GOT3 (cell line): ENCODE data around the gene IGSF6.
"Not testable (repeated sequence)": the region's sequence is repeated elsewhere in the genome, so short reads cannot be mapped to it uniquely, and the experiment has no call there.

Experiments used
- DNase-seq: peaks from one replicate; lab custom pipeline; 2025; ENCODE audit warnings: mixed read lengths; lab: John Stamatoyannopoulos, UW

IGSF6 gene

GRCh38 chr16:21653571-21653970 is 1.2 kb upstream of the IGSF6 start:
- no peak for DNase-seq

GRCh38 chr16:21651515-21651914 is 893 bp downstream of the IGSF6 start:
- DNase-seq, result no peak

- no peak for DNase-seq
Observed at GRCh38 chr16:21650521-21650920, 1.9 kb downstream of the IGSF6 start.

DNA sequence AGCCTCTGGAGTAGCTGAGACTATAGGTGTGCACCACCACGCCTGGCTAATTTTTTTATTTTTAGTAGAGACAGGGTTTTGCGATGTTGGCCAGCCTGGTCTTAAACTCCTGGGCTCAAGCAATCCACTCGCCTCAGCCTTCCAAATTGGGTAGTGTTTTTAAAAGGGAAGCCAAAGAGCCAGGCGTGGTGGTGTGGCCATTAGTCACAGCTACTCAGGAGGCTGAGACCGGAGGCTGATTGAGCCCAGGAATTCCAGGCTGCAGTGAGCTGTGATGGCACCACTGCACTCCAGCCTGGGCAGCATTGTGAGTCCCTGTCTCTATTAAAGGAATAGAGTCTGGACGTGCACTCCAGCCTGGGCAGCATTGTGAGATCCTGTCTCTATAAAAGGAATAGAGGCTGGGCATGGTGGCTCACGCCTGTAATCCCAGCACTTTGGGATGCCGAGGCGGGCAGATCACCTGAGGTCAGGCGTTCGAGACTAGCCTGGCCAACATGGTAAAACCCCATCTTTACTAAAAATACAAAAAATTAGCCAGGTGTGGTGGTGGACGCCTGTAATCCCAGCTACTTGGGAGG is 2.5 kb downstream of the IGSF6 start:
- DNase-seq, result not testable (repeated sequence)

GRCh38 chr16:21647562-21648164 is 4.7 kb downstream of the IGSF6 start:
- no peak for DNase-seq

DNA sequence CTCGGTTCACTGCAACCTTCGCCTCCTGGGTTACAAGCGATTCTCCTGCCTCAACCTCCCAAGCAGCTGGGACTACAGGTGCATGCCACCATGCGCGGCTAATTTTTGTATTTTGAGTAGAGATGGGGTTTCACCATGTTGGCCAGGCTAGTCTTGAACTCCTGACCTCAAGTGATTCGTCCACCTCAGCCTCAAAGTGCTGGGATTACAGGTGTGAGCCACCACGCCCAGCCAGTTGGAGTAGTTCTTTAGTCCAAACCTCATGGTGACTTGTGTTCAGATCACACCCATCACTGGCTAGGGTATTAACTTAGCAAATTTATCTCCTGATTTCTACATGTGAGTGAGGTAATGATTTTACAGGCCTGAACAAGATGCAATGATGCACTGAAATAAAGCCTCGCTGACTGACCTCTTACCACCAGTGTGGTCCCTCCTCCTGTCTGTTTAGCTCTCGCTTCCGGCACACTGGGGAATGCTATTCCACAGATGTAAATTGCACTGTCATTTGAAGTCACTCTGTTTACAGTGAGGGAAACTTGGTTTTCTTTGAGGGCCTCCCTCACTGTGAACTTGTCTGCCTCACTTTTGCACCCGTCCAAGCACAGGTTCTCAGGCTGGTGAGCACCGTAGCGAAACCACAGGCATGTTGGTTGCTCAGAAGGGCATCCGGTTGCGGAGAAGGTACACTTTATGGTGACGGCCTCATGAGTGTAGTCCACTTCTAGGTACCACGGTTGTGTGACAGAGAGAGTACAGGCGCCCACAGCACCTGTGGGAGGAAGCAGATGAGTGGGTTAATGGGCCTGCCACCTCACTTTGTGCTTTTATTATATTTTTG is 5.5 kb downstream of the IGSF6 start:
- DNase-seq, result no peak

- no peak for DNase-seq
Observed at GRCh38 chr16:21646091-21646490, 6.3 kb downstream of the IGSF6 start.

DNA sequence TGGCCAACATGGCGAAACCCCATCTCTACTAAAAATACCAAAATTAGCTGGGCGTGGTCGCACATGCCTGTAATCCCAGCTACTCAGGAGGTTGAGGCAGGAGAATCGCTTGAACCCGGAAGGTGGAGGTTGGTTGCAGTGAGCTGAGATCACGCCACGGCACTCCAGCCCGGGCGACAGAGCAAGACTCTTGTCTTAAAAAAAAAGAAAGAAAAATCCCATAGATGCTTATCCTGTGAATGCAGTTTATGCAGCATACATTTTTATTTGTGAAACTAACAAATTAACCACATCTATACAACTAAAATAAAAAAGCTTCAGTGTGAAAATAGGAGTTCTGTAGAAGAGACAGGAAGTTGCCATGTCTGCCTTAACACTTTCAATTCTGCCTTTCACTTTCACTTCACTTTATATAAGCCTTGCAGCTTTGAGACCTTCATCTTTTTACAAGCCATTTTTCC is 7.1 kb downstream of the IGSF6 start:
- DNase-seq, result no peak

- DNase-seq, result no peak
Observed at GRCh38 chr16:21644674-21645073, 7.7 kb downstream of the IGSF6 start.

DNA sequence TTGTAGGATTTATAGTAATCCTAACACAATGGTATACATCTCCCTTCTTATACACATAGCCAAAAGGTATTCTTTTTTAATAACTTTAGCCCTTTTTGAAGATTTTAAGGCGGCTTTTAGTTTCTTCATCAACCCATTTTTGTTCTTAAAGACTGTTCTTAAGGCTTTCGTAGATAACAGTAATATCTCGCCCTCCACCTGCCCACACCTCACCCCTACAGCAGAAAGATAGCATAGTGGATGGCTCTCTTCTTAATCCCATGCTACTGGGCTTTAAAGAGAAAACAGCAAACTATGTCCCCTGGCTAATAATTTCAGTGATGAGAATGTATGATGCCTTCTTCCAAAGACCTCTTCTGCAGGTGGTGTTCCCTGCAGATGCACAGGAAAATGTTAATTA is 8.6 kb downstream of the IGSF6 start:
- DNase-seq, result no peak

- DNase-seq, result no peak
Observed at GRCh38 chr16:21642861-21643260, 9.5 kb downstream of the IGSF6 start.

- no peak for DNase-seq
Observed at GRCh38 chr16:21641916-21642315, 10.5 kb downstream of the IGSF6 start.

DNA sequence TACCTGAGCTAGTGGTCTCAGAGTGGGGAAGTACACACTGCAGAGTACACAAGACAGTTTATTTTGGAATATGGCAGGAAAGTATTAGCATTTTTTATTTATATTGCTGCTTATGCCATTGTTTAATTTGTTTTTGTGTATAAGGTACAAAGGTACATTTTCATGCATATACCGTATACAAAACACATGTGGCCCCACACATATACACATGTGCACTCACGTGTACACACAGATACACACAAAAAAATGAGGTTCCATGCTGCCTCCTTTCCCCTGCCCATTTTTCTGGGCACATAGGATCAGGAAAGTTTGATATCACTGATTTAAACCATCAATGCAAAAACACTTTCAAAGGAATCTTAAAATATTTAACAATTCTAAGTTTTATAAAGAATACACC is 12.9 kb downstream of the IGSF6 start:
- DNase-seq, result no peak

- DNase-seq, result no peak
Observed at GRCh38 chr16:21638573-21638975, 13.8 kb downstream of the IGSF6 start.

DNA sequence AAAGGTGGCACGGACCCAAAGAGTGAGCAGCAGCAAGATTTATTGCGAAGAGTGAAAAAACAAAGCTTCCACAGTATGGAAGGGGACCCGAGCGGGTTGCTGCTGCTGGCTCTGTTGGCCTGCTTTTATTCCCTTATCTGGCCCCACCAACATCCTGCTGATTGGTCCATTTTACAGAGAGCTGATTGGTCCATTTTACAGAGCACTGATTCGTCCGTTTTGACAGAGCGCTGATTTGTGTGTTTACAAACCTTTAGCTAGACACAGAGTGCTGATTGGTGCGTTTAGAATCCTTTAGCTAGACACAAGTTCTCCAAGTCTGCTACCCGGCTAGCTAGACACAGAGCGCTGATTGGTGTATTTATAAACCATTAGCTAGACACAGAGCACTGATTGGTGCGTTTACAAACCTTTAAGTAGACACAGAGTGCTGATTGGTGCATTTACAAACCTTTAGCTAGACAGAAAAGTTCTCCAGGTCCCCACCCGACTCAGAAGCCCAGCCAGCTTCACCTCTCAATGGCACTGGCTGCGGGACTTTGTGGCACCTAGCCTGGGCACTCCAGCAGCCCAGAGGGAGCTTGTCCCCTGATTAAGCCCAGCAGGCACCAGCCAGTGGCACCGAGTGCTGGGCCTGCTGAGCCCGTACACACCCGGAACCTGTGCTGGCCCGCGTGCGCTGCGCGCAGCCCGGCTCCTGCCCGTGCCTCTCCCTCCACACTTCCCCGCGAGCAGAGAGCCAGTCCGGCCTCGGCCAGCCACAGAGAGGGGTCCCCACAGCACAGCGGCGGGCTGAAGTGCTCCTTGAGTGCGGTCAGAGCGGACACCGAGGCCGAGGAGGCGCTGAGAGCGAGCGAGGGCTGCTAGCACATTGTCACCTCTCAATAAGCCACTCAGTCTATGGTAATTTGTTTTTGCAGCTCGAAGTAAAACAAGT is 15.1 kb downstream of the IGSF6 start:
- DNase-seq, result no peak

- not testable (repeated sequence) for DNase-seq
Observed at GRCh38 chr16:21635694-21636093, 16.7 kb downstream of the IGSF6 start.

DNA sequence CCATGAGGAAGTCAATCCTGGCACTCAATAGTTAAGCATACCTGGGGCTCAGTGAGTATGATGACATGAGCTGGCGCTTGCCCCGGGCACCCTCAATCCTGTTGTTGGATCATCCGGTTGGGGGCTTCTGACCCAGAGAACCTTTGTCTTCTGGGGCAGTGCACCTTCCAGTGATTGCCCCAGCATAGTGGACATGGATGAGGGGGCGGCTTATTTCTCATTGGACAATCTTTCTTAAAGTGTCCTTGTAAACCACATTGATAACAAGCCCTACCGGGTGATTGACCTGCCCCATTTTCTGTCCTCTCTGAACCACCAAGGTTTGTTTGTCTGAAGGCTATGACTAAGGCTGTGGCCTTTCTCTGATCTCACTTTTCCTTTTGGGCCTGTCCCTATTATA is 18.2 kb downstream of the IGSF6 start:
- DNase-seq, result no peak

- DNase-seq, result not testable (repeated sequence)
Observed at GRCh38 chr16:21631951-21632575, 20.3 kb downstream of the IGSF6 start.

- DNase-seq, result not testable (repeated sequence)
Observed at GRCh38 chr16:21631376-21631775, 21.0 kb downstream of the IGSF6 start.

DNA sequence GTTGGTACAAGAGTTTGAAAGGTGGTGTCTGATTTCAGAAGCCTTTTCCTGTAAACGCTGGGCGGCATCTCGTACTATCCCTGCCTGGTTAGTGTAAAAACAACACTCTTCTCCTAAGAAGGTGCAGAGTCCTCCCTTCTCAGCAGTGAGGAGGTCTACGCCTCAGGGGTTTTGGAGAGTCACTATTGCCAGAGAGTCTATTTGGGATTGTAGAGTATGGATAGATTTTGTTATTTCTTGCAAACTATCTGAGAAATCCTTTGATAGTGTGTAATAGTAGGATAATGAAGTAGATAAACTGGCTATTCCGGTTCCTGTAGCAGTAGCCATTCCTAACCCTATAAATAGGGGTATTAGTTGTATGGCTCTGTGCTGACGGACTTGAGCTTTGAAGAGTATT is 21.5 kb downstream of the IGSF6 start:
- DNase-seq, result not testable (repeated sequence)
